Left lobe of liver (tissue), 2 donors: ENCODE results near the gene MGAT5. TPM values are rescaled to one million over a fixed set of nuclear protein-coding genes. Genes with fewer than 3 reads are reported as not detected.

Source experiments
- ATAC-seq: fragments of 200-7000 bp; cut with Tn5 transposase; one replicate; pipeline ENCODE4 v1.9.1; 2020; ENCODE audit warnings: mild to moderate bottlenecking, moderate library complexity
- DNase-seq: peaks from one replicate; pipeline ENCODE4 v3.0.0-alpha.2; 2020; ENCODE audit warnings: low spot score
- total RNA-seq: library from RNA; stranded (reverse); gene quantifications from one replicate; pipeline ENCODE4 v1.2.1, GENCODE V29; 2021
- donor health status: DM: no; HTN: no; CAD: no; lungs with moderate emphysema.
- donor health status: DM: no; HTN: yes; CAD: no.

The MGAT5 gene
- total RNA-seq, 1 donor from 2014 or later = 7.5 TPM

GRCh38 chr2:134361648-134362047 lies 107.8 kb downstream of the MGAT5 start:
- DNase-seq = no peak

GRCh38 chr2:134362152-134362668 lies 108.3 kb downstream of the MGAT5 start:
- ATAC-seq = no peak
- no peak for DNase-seq

More at GRCh38 chr2:134361648-134362047, 107.8 kb downstream of the MGAT5 start:
- ATAC-seq = no peak

- DNase-seq = no peak
- ATAC-seq = no peak
These were observed 108.9 kb downstream of the MGAT5 start for GRCh38 chr2:134362740-134363139.

GRCh38 chr2:134365356-134365755 lies 111.5 kb downstream of the MGAT5 start:
- ATAC-seq (no peak), DNase-seq (no peak)

- ATAC-seq (no peak), DNase-seq (no peak)
These were observed 112.5 kb downstream of the MGAT5 start for GRCh38 chr2:134366359-134366758.

- no peak for ATAC-seq
- no peak for DNase-seq
These were observed 113.3 kb downstream of the MGAT5 start for GRCh38 chr2:134367213-134367612.

- DNase-seq = no peak
- ATAC-seq = peak; percentile 37
These were observed 114.3 kb downstream of the MGAT5 start for GRCh38 chr2:134368009-134368817.

- no peak for ATAC-seq
- no peak for DNase-seq
These were observed 115.5 kb downstream of the MGAT5 start for GRCh38 chr2:134369220-134369902.

- no peak for ATAC-seq
- DNase-seq = no peak
These were observed 117.0 kb downstream of the MGAT5 start for GRCh38 chr2:134370655-134371445.

GRCh38 chr2:134372141-134372540 lies 118.3 kb downstream of the MGAT5 start:
- DNase-seq (no peak), ATAC-seq (no peak)

- no peak for ATAC-seq
- no peak for DNase-seq
These were observed 118.8 kb downstream of the MGAT5 start for GRCh38 chr2:134372611-134373131.

GRCh38 chr2:134375935-134376334 lies 122.1 kb downstream of the MGAT5 start:
- DNase-seq = peak; percentile 71
- peak; percentile 99 for ATAC-seq

- no peak for ATAC-seq
- DNase-seq = no peak
These were observed 123.9 kb downstream of the MGAT5 start for GRCh38 chr2:134377730-134378129.

- ATAC-seq (no peak), DNase-seq (no peak)
These were observed 125.4 kb downstream of the MGAT5 start for GRCh38 chr2:134379293-134379692.

GRCh38 chr2:134379722-134380121 lies 125.8 kb downstream of the MGAT5 start:
- ATAC-seq (no peak), DNase-seq (no peak)

- DNase-seq (no peak), ATAC-seq (no peak)
These were observed 127.3 kb downstream of the MGAT5 start for GRCh38 chr2:134381141-134381540.

GRCh38 chr2:134384131-134384530 lies 130.3 kb downstream of the MGAT5 start:
- DNase-seq (no peak), ATAC-seq (no peak)

GRCh38 chr2:134385195-134385594 lies 131.3 kb downstream of the MGAT5 start:
- DNase-seq (no peak), ATAC-seq (no peak)

GRCh38 chr2:134386310-134386709 lies 132.4 kb downstream of the MGAT5 start:
- DNase-seq = no peak
- ATAC-seq = no peak

- no peak for DNase-seq
- no peak for ATAC-seq
These were observed 135.5 kb downstream of the MGAT5 start for GRCh38 chr2:134389381-134389780.

- DNase-seq = no peak
- no peak for ATAC-seq
These were observed 137.9 kb downstream of the MGAT5 start for GRCh38 chr2:134391751-134392160.
